ENCODE measurements around the gene STON2.

STON2 gene

DNA sequence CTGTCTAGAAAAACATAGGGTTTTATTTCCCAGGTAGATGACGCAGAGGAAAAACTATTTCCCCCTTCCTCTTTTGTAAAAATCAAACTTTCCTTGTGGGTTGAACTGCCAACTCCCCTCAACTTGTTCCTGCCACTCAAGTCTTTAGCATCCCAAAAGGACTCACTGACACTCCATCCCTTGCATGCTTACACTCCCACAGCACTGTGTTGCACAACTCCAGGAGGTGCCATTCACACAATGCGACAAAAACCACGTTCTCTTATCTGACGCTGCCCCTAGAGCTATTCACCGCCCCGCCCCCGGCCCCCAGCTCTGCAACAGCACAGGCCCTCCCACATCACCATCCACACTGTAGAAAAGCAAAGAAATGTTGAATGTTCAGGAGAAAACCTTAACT is 16.9 kb upstream of the STON2 start:
- no peak for DNase-seq (ENCODE audit: low spot score)

DNA sequence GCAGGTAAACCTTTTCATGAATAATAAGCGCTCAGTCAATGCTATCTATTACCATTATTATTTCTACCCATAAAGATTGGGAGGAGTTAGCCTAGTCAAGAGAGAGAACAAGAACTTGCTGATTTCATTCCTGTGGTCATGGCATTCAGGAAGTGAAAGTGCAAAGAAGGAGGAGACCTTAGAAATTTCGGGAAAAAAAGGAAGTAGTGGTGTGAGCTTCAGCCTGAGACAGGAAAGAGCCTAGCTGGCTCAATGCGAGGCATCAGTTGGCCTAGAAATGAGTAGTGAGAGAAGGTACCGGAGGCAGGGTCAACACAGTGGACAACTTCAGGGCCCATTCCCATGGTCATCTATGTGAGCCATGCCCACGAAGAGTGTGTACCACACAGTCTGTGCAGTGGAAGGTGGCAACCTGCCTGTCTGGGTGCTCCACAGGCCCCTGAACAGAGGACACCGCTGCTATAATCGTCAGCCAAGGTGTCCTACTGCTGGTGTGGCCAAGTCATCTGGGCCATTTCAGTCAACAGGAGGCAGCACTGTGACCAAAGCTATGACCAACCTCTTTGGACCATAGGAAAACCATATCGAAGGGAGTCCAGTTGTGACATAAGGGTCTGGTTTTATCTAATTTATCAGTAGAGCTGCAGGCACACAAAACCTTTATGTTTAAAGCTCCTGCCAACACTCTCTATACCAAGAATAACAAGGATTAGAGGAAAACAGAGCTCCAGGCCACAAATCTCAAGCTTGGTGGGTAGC is 16.2 kb upstream of the STON2 start:
- DNase-seq (ENCODE audit: low spot score) = no peak

DNA sequence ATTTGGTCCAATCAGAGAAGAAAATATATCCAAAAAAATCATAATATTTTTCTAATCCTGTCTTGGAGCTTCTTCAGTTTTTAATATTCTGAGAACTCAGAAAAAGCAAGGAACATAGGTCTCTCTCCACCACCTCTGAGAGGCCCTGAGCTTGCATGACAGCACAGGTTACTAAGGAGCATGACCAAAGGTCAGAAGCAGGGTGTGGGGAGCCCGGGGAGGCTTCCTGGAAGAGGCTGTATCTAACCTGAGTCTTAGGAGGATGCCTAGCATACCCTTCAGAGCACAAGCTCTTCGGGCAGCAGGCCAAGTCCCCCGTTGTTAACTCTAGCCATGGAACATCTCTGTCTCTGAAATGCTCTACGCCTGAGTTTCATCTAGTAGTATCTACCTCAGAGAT is 15.7 kb upstream of the STON2 start:
- no peak for DNase-seq (ENCODE audit: low spot score)

DNA sequence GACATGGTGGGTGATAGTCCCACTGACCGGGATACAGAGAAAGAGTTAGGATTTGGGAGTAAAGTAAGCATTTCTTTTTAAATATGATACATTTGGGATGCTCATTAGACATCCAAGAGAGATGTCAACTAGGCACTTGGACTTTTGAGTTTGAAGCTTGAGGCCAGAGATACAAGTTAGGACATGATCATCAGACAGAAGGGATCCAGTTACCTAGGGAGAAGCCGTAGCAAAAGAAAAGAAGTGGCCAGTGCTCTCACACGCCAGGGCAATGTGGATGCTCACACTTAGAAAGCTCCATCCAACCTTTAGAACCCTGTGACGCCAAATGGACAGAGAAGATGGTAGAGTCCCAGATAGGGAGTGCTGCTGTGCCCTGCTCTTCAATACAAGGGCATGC is 14.0 kb upstream of the STON2 start:
- DNase-seq (ENCODE audit: low spot score) = no peak

DNA sequence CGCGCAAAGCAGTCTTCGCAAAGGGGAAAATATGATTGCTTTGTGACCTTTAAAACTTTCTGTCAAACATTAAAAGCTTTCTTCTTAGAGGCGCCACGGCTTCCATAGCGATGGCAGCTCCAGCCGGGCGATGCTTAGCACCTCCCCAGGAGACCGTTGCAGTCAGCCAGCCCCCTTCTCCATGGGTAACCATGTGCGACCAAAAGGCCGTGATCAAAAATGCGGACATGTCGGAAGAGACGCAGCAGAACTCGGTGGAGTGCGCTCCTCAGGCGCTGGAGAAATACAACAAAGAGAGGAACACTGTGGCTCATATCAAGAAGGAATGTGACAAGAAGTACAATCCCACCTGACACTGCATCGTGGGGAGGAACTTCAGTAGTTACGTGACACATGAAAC is 12.7 kb upstream of the STON2 start:
- no peak for DNase-seq (ENCODE audit: low spot score)

DNA sequence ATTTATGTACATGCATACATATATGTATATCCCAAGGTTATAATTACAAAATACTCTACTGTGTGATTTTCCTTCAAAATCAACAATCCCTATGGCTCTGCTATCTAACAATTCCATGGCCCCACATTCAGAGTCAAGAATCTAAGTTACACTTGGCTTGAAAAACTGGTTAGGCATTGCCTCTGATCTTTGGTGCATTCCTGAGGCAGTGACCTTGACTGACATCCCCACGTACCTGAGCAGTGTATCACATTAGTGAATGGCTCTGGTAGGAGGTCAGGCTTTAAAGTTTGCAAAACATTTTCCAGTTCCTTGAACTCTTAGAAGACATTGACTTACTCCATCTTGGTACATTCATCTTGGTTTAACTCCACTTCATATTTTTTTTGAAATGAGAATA is 8.5 kb upstream of the STON2 start:
- no peak for DNase-seq (ENCODE audit: low spot score)

DNA sequence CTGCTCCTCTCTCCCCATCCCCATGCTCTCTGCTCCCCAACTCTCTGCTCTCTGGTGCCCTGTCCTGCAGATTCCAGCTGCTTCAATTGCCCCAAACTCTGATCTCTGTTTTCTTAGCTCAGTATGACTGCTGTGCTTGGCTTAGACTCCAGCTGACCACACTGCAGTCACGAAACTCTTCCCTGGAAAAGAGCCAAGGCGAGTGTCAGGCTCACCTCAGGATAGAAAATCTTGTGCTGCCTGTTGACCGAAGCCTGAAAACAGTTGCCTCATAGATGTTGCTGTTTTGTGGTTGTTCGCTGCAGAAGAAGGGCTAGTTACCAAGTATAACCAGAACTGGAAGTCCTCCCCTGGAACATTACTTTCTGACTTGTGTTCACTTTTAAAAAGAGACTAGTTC is 6.7 kb upstream of the STON2 start:
- no peak for DNase-seq (ENCODE audit: low spot score)

DNA sequence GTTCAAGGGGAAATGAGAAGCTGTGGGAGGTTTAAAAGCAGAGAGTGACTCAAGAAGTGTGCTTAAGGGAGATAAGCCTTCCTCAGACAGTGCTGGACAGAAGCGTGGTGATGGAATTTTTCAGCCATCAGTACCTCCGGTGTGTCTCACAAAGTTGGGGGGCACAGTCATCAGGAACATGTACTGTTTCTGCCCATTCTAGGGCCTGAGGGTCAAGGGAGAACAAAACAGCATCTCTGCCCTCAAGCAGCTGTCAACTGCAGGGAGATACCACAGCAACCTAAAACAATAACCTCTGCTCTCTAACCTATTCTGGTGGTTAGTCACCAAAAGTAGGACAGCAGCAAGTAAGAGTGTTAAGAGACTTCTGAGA is 2.0 kb upstream of the STON2 start:
- no peak for DNase-seq (ENCODE audit: low spot score)

DNA sequence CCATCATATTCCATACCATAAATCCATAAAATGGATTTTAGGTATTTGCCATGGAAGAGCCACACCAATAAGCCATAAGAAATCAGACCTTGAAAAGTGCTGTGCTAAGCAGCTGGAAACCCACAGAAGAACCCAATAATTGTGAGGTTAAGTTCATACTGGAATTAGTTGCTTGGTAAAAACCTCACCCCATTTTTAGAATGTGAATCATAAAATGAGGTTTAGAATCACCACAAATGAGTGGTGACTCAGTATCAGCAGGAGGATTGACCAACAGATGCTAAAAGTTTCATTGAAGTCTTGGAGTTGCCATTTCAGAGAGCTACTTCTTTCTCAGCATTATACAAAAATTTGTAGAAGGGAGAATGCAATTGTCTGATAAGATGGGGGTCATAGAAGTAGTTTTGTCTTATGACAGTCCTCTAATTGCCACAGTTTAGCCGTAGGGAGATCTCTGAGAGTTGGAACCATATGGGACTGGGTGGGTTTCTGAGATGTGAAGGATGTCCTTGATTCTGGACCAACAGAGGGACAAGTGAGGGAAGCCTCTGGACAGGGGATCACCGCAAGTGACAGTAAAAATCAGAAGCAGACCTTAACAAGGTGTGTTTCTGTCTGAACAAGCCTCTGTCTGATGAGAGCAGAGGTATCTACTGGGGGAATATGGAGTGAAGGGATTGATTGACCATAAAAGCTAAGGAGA is 1.4 kb upstream of the STON2 start:
- DNase-seq (ENCODE audit: low spot score) = peak; percentile 8

DNA sequence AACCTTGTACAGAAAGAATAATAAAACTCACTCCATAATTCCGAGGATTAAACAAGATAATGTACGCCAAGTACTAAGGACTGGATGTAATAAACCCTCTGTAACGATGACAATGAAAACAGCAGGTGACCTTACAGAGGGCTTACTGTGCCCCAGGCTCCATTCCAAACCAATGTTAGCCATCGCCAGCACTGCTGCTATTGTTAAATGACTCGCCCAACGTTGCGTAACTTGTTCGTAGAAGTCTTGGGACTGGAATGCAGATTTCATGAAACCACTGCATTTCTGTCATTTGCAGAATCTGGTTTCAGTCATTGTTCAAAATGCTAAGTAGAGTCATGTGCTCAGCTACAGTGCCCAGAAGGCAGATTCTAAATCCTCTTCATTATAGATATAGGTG is 728 bp upstream of the STON2 start:
- DNase-seq (ENCODE audit: low spot score) = peak; percentile 6

DNA sequence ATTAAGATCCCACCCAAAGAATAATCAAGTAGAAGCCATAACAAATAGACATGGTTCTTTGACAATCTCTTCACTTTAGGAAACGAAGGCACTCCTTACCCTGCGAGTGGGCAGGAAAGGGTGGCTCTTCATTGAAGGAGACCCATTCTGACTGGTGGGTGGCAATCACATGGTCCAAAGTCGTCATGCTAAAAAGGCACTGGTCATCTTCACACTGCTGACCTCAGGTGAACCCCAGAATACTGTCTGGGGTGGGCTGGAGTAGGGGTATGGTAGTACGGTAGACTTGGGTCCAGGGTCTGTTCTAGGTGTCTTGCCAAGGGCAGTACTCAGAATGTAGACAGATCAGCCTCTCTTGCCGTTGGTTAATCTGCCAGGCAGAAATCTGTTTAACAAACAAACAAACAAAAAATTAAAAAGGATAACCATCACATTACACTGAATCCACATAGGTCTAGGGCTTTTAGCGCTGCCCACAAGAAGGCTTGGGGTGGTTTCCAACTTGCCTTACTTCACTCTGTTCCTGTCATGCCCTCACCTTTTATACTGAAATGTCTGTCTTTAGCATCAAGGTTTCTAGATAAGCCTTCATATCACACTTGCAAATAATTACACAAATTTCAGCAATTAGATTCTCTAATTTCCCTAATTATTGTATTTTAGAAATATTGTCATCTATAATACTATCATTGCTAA is 1.8 kb downstream of the STON2 start:
- DNase-seq (ENCODE audit: low spot score) = no peak

DNA sequence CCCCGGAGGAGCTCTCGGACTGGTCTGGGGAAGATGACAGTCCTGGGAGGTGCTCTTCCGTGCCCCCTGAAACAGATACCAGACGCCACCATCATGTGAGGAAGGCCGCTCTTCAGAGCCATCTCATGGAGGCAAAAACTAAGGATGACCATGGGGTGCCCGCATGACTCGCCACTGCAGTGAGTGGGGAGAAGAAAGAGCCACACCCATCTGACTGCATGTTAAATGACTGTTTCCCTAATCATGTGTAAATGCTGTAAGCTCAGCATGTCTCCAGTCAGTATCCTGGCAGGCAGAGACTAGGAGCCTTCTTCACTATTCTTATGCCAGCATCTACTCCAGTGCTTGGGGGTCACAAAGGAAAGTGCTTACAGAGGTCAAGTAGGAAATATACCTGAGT is 4.0 kb downstream of the STON2 start:
- DNase-seq (ENCODE audit: low spot score) = no peak

DNA sequence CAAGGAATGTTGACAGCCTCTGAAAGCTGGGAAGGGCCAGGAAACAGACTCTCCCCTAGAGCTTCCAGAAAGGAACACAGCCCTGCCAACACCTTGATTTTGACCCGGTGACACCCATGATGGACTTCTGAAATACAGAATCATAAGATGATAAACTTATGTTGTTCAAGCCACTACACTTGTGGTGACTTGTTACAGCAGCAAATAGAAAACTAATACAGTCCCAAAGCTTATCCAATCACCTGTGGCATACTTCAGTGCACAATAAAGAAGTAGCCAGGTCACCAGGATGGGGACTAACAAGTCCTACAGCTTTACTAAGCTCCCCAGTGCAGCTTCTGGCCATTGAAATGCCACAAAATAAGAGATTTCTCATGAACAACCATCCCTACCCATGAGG is 5.4 kb downstream of the STON2 start:
- DNase-seq (ENCODE audit: low spot score) = no peak

DNA sequence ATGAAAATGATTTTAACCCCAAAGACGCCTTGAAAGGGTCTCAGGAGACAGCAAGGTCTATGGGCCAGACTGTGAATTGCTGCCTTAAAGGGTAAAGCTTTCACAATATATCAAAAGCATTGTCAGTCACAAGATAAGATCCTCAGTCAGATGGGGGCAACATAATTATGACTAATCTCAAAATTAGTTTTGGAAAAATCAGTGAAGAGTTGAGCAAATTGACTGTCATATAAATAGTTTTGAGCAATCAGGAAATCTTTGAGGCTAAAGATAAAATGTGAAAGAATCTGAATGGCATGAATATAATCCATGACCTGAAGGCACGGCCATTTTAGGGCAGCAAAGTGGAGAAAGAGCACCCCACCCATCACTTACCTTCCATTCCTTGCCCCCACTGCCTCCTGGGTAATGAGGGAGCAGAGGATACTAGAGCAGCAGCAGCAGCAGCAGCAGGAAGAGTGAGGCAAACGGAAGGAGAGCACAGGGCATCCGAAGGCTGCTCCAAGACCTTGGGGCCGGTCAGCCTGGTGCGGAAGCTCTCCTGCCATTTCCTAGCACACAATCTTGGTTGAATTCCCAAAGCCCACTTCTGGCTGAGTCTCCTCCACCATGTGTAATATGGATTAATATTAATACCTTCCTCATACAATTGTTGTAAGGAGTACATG is 7.0 kb downstream of the STON2 start:
- DNase-seq (ENCODE audit: low spot score) = no peak

DNA sequence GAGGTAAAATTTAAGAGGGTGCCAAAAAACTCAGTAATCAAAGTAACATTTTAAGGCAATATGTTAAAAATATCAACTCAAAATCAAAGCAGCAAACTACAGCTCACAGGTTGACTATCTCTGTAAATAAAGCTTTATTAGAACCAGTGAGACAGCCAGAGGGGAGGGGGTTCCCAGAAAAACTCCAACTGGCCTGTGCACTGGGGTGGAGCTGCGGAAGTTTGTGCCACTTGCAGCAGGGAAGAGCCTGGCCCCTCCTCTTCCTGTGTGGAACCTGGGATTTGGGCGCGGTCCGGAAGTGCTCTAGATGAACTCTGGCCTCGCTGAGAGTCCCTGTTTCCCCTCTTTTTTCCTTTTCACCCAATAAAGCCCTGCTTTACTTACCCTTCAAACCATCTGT is 8.1 kb downstream of the STON2 start:
- DNase-seq (ENCODE audit: low spot score) = no peak

DNA sequence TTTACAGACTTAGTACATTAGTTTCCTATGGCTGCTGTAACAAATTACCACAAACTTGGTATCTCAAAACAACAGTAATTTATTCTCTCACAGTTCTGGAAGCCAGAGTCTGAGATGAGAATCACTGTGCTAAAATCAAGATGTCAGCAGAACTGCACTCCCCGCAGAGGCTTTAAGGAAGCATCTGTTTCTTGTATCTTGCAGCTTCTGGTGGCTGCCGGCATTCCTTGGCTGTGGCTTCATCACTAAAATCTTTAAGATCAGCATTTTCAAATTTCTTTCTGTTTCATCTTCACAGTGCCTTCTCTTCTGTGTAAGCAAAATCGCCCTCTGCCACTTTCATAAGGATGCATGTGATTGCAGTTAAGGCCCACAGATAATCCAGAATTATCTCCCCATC is 9.4 kb downstream of the STON2 start:
- DNase-seq (ENCODE audit: low spot score) = no peak

DNA sequence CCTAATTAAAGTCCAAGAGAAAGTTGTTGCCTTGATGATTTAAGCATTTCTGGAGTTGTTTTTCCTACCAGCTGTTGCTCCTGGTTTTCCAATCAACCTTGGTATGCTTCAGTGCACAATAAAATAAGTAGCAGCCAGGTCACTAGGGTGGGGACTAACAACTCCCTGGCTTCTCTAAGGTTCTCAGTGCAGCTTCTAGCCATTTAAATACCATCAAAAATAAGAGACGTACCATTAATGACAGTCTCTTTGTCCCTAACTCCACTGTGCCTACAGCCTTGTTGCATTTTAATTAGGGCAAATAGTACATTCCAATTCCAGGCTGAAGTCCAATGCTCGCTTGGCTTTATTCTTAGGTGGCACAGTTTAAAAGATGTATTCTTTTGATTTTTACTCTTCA is 11.8 kb downstream of the STON2 start:
- DNase-seq (ENCODE audit: low spot score) = no peak

DNA sequence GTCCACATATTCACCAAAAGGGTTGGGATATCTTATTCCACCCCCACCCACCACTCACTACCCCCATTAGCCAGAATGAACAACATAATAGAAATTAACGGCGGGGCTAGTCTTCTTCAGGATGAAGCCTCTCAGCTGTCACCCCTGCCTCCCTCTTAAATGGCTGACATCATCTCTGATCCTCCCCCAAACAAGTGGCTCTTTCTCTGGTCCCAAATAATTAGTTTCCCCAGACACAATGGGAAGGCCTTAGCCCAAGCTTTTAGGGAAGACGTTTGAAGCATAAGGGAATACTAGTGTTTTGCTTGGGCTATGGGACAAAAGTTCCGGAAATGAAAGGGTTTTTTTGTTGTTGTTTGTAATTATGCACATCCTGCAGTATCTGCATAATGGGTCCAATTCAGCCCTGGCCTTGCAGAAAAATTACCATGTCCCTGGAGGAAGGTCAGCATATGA is 13.8 kb downstream of the STON2 start:
- DNase-seq (ENCODE audit: low spot score) = no peak

DNA sequence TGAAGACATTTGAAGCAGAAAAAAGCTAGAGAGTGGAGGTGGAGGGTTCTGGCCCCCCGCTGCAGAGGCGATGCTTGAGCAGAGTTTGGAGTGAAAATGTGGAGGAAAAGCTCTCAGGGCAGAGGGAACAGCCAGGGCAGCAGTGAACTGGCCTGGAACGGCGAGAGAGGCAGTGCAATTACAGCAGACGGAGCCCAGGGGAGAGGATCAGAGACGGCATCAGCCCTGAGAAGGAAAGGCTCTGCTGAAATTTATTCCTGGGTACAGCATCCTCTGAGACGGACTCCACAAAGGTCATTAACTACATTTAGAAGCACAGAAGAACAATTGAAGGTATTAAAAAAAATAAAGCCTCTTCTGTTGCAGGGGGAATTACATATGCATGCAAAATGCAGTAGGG is 14.2 kb downstream of the STON2 start:
- DNase-seq (ENCODE audit: low spot score) = no peak

DNA sequence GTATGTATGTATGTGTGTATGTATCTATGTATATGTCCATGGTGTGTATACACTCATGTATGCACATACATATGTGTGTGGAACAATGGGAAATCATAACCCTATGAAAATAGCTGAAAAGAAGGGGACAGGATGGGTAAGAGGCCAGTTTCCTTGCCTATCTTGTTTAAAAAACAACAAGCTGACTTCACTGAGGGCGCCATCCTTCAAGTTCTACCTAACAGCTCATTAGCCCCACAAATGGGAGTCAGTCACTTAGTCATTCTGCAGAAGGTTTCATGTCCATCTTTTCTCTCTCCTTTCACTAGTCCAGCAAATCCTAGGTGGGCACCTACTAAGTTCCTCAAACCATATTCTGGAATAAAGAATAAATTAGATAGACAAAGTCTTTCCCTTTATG is 14.7 kb downstream of the STON2 start:
- no peak for DNase-seq (ENCODE audit: low spot score)

DNA sequence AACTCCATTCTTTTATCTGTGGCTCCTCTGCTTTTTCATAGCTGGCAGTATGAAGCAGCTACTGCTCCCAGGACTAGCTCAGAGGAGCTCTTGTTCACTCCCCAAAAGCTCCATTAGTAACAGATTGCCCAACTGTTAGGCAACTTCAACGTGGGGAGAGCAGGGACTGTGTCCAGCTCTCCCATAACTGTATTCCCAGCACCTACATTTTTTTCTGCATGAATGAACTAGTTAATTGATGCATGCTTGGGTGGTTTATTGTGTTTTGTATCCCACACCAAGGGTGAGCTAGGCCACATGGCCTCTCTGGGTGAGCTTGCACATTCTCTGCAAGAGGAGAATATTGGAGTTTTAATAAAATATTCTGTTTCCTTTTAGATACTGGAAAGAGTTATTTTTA is 15.2 kb downstream of the STON2 start:
- DNase-seq (ENCODE audit: low spot score) = no peak

DNA sequence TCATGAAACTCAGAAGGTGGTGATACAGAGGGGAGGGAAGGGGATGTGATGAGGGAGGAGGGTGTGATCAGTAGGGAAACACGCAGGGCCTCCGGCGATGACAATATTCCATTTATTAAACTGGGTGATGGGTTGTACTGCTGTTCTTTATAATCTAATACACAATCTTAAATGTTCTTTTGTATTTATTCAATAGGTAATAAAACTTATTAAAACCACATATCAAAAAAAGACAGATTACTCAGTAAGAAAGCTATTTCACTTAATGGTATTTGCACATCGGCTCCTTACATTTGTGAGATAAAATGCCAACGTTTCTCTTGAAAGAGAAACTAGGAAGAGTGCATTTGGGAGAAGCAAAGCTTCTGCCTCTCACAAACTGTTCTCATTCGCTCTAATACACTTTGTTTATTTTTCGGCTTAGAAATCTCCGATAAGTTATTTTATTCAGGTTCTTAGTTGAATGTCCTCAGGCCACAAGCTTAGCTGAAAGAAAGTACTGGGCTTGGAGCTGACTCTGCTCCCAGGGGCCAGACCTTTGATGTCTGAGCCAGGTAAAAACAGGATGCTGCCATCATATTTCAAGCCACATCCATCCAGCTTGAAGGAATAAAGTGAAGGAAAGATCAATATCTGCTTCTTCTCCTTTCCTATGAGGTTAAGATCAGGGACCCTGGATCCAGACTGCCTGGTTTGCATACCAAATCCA is 17.5 kb downstream of the STON2 start:
- DNase-seq (ENCODE audit: low spot score) = no peak
